Measurements from ENCODE around the gene STAG2.

DNA sequence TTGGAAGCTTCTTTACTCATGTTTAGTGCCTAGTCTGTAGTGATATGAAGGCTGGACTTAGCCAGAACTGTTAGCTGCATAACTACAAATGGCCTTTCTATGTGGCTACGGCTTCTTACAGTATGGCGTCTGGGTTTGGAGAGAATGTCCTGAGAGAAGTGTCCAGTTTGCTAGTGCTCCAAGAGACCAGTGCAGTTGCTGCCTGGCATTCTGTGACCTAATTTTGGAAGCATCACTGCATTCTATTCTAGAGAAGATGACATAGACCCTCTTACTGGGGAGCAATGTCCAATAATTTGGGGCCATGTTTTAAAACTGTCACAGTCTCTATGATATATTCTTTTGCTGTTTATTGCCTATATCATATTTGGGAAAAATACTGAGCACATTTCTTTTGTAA is 74.2 kb downstream of the STAG2 start:
- TF ChIP-seq, protein P1, sequence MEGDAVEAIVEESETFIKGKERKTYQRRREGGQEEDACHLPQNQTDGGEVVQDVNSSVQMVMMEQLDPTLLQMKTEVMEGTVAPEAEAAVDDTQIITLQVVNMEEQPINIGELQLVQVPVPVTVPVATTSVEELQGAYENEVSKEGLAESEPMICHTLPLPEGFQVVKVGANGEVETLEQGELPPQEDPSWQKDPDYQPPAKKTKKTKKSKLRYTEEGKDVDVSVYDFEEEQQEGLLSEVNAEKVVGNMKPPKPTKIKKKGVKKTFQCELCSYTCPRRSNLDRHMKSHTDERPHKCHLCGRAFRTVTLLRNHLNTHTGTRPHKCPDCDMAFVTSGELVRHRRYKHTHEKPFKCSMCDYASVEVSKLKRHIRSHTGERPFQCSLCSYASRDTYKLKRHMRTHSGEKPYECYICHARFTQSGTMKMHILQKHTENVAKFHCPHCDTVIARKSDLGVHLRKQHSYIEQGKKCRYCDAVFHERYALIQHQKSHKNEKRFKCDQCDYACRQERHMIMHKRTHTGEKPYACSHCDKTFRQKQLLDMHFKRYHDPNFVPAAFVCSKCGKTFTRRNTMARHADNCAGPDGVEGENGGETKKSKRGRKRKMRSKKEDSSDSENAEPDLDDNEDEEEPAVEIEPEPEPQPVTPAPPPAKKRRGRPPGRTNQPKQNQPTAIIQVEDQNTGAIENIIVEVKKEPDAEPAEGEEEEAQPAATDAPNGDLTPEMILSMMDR (IDR thresholded peaks at IDR 0.05): no peak
- TF ChIP-seq POLR2A (IDR thresholded peaks at IDR 0.05): no peak

Measured in upper lobe of left lung (tissue), 4 donors.